MM.1S (cell line): Measurements from ENCODE around the gene CLEC7A.

Source experiments
- DNase-seq: peaks from one replicate; pipeline ENCODE4 v3.0.0-alpha.2; 2015
- H2AFZ ChIP-seq: fragments of 300-600 bp; sonication (generic); 2 replicates; pipeline ENCODE4 v1.6.0; 2016; ENCODE audit warnings: antibody characterized with exemption, low read length
- H3F3A ChIP-seq: fragments of 300-600 bp; sonication (generic); 2 replicates; pipeline ENCODE4 v1.6.1; 2016; ENCODE audit warnings: mild to moderate bottlenecking, antibody characterized with exemption, low read length, moderate library complexity, mixed read lengths; ENCODE audit not compliant: insufficient read depth
- H3K27ac ChIP-seq: fragments of 300-600 bp; sonication (generic); 2 replicates; pipeline ENCODE4 v1.5.1; 2016; ENCODE audit warnings: mild to moderate bottlenecking, low read length
- H3K27me3 ChIP-seq: fragments of 300-600 bp; sonication (generic); replicated peaks from 2 replicates; pipeline ENCODE4 v1.6.0; 2016; ENCODE audit warnings: low read length; ENCODE audit not compliant: insufficient read depth
- H3K36me3 ChIP-seq: fragments of 300-600 bp; sonication (generic); replicated peaks from 2 replicates; pipeline ENCODE4 v1.6.1; 2016; ENCODE audit warnings: mild to moderate bottlenecking, low read length, mixed read lengths; ENCODE audit not compliant: insufficient read depth
- H3K4me1 ChIP-seq: fragments of 300-600 bp; sonication (generic); 2 replicates; pipeline ENCODE4 v1.6.1; 2016; ENCODE audit warnings: low read length, mixed read lengths
- H3K4me2 ChIP-seq: fragments of 300-600 bp; sonication (generic); 2 replicates; pipeline ENCODE4 v1.6.0; 2016; ENCODE audit warnings: low read depth, low read length
- H3K4me3 ChIP-seq: fragments of 300-600 bp; sonication (generic); 2 replicates; pipeline ENCODE4 v1.5.1; 2016; ENCODE audit warnings: low read length, mixed read lengths
- H3K79me2 ChIP-seq: fragments of 300-600 bp; sonication (generic); 2 replicates; pipeline ENCODE4 v1.6.1; 2016; ENCODE audit warnings: mixed run types, low read length, mixed read lengths
- H3K9ac ChIP-seq: fragments of 300-600 bp; sonication (generic); 2 replicates; pipeline ENCODE4 v1.6.1; 2016; ENCODE audit warnings: low read length, mixed read lengths
- H3K9me2 ChIP-seq: fragments of 300-600 bp; sonication (generic); replicated peaks from 2 replicates; pipeline ENCODE4 v1.6.1; 2016; ENCODE audit warnings: mild to moderate bottlenecking, low read length, mixed read lengths; ENCODE audit not compliant: insufficient read depth
- H3K9me3 ChIP-seq: fragments of 300-600 bp; sonication (generic); replicated peaks from 2 replicates; pipeline ENCODE4 v1.6.1; 2016; ENCODE audit warnings: mild to moderate bottlenecking, low read length, mixed read lengths; ENCODE audit not compliant: insufficient read depth
- H4K20me1 ChIP-seq: fragments of 300-600 bp; sonication (generic); 2 replicates; pipeline ENCODE4 v1.6.1; 2016; ENCODE audit warnings: mild to moderate bottlenecking, low read length, moderate library complexity, mixed read lengths; ENCODE audit not compliant: insufficient read depth
- CTCF ChIP-seq: fragments of 300-600 bp; sonication (generic); IDR thresholded peaks from 2 replicates; pipeline ENCODE4 v1.5.1; 2016; ENCODE audit warnings: antibody characterized with exemption, low read length, mixed read lengths
- EZH2 ChIP-seq: fragments of 300-600 bp; sonication (generic); optimal IDR thresholded peaks from 2 replicates; pipeline ENCODE3; 2017; ENCODE audit warnings: low read depth, mild to moderate bottlenecking, antibody characterized with exemption, low read length, mixed read lengths
- EZH2phosphoT487 ChIP-seq: fragments of 300-600 bp; sonication (generic); IDR thresholded peaks from 2 replicates; pipeline ENCODE4 v1.6.1; 2018; ENCODE audit warnings: antibody characterized with exemption, low read length

The CLEC7A gene

GRCh38 chr12:10153271-10154144 lies 23.5 kb upstream of the CLEC7A start:
- Histone ChIP-seq H3K4me2 (peak overlapping the region; percentile 93), H2AFZ (peak overlapping the region; percentile 96)

GRCh38 chr12:10151621-10152020 lies 21.6 kb upstream of the CLEC7A start:
- Histone ChIP-seq H3K9me2 (no peaks in the 10 kb centered on the region), H3K4me2 (no peak overlapping the region), H2AFZ (no peak overlapping the region)

More at GRCh38 chr12:10153271-10154144, 23.5 kb upstream of the CLEC7A start:
- no peaks in the 10 kb centered on the region for H4K20me1 ChIP-seq
- peak overlapping the region; percentile 65 for H3K4me3 ChIP-seq
- H3F3A ChIP-seq, result peaks cover 11% of the 10 kb centered on the region
- H3K79me2 ChIP-seq, result no peaks in the 10 kb centered on the region
- TF ChIP-seq EZH2phosphoT487 (no peak), CTCF (peak; percentile 78)
- DNase-seq, result peak; percentile 71
- no peaks in the 10 kb centered on the region for H3K9me3 ChIP-seq
- no peak overlapping the region for H3K27ac ChIP-seq
- peak overlapping the region; percentile 50; the same call in 1 of the 2 replicates for H3K9ac ChIP-seq
- no peaks in the 10 kb centered on the region for H3K9me2 ChIP-seq
- H3K36me3 ChIP-seq, result no peaks in the 10 kb centered on the region
- peaks cover 24% of the 10 kb centered on the region for H3K4me1 ChIP-seq
- H3K27me3 ChIP-seq, result no peaks in the 10 kb centered on the region

GRCh38 chr12:10147714-10148403 lies 17.9 kb upstream of the CLEC7A start:
- no peaks in the 10 kb centered on the region for H3K9me2 ChIP-seq
- H3K79me2 ChIP-seq, result no peaks in the 10 kb centered on the region
- H3K27ac ChIP-seq, result peak overlapping the region; percentile 92
- H3F3A ChIP-seq, result peaks cover 29% of the 10 kb centered on the region
- TF ChIP-seq EZH2phosphoT487 (no peak), CTCF (no peak), EZH2 (no peak)
- H3K4me3 ChIP-seq, result no peak overlapping the region
- DNase-seq, result peak; percentile 84
- no peaks in the 10 kb centered on the region for H3K9me3 ChIP-seq
- H3K27me3 ChIP-seq, result no peaks in the 10 kb centered on the region
- no peaks in the 10 kb centered on the region for H3K36me3 ChIP-seq
- 0 out of 2 replicates have a peak overlapping the region, but pooled peaks have one; percentile 1 for H2AFZ ChIP-seq
- H3K4me1 ChIP-seq, result peaks cover 39% of the 10 kb centered on the region
- H3K9ac ChIP-seq, result peak overlapping the region; percentile 35
- H3K4me2 ChIP-seq, result peak overlapping the region; percentile 33; the same call in 1 of the 2 replicates
- no peaks in the 10 kb centered on the region for H4K20me1 ChIP-seq

More at GRCh38 chr12:10151621-10152020, 21.6 kb upstream of the CLEC7A start:
- Histone ChIP-seq H3K27me3 (no peaks in the 10 kb centered on the region), H3K9ac (no peak overlapping the region), H3K9me3 (no peaks in the 10 kb centered on the region), H3K4me1 (peaks cover 31% of the 10 kb centered on the region), H3K27ac (no peak overlapping the region), H3K79me2 (no peaks in the 10 kb centered on the region), H3K4me3 (no peak overlapping the region), H4K20me1 (no peaks in the 10 kb centered on the region), H3K36me3 (no peaks in the 10 kb centered on the region), H3F3A (peaks cover 25% of the 10 kb centered on the region)
- no peak for TF ChIP-seq EZH2phosphoT487
- no peak for TF ChIP-seq CTCF
- TF ChIP-seq EZH2, result no peak
- DNase-seq, result no peak
